Adrenal gland (tissue), 5 donors: ENCODE results near the gene MOB1A.

Source experiments
- POLR2A ChIP-seq, 2 donors: fragments of 450-650 bp; IDR thresholded peaks; one replicate each; pipeline ENCODE4 v1.6.1; 2017; ENCODE audit warnings: antibody characterized with exemption in 2 of 2, mild to moderate bottlenecking in 2 of 2, moderate library complexity in 1 of 2
- TF ChIP-seq, protein P1 (sequence below), 6 experiments: fragments of 450-650 bp in 4 of 6; fragments of 200-600 bp in 2 of 6; sonication (generic) in 1 of 6; IDR thresholded peaks; 1 replicate in 5 of 6; 2 replicates in 1 of 6; pipeline versions ENCODE4 v1.5.1 to v1.8.0; 2016 to 2021; ENCODE audit warnings: antibody characterized with exemption in 6 of 6, mild to moderate bottlenecking in 2 of 6, moderate library complexity in 1 of 6
- donor health status: DM: no; HTN: no; CAD: no.

DNA sequence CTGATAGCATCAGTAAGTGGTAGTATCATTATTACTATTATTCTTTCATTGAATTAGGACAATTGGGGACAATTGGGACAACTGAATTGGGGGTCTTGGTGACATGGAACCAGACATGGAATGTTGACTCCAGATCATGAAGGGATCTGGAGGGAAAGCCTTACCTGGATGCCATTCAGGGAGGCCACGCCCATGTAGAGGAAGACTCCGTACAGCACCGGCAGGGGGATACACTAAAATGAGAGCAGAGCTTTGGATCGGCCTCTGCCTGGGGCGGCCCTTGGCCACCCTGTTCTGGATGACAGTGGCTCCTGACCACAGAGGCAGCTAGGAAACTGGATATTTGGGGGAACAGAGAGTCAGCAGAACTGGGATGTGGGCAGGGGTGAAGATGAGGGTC lies 49.0 kb upstream of the MOB1A start:
- TF ChIP-seq POLR2A (IDR thresholded peaks at IDR 0.05): no peak
- TF ChIP-seq, protein P1, sequence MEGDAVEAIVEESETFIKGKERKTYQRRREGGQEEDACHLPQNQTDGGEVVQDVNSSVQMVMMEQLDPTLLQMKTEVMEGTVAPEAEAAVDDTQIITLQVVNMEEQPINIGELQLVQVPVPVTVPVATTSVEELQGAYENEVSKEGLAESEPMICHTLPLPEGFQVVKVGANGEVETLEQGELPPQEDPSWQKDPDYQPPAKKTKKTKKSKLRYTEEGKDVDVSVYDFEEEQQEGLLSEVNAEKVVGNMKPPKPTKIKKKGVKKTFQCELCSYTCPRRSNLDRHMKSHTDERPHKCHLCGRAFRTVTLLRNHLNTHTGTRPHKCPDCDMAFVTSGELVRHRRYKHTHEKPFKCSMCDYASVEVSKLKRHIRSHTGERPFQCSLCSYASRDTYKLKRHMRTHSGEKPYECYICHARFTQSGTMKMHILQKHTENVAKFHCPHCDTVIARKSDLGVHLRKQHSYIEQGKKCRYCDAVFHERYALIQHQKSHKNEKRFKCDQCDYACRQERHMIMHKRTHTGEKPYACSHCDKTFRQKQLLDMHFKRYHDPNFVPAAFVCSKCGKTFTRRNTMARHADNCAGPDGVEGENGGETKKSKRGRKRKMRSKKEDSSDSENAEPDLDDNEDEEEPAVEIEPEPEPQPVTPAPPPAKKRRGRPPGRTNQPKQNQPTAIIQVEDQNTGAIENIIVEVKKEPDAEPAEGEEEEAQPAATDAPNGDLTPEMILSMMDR (IDR thresholded peaks at IDR 0.05): no peak
